GM18517 (cell line): Measurements from ENCODE around the gene ATXN7L1.
A peak's percentile ranks its signal among the peaks of the same experiment; 100 is the strongest.

Experiments
- ATAC-seq: cut with Tn5 transposase; IDR thresholded peaks from one replicate; pipeline ENCODE4 v1.9.1; 2021; ENCODE audit warnings: mild to moderate bottlenecking, moderate library complexity; ENCODE audit not compliant: unreplicated experiment

Gene ATXN7L1

DNA sequence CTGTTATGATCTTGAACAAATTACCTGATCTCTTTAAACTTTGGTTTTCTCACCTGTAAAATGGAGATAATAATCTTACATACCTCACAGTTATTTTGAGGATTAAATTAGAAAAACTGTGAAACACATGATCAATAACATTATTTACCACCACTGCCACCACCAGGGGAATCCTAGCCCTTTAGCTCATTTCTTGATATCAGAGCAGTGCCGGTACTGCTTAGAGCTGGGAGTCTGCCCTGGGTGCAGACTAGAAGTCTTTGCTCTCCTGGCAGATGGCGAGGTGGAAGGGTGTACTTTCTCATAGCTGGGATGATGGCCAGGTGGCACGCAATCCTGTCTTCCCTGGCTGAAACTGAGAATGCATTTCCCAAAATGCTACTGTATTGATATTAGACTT lies 282.4 kb downstream of the ATXN7L1 start:
- no peak for ATAC-seq

DNA sequence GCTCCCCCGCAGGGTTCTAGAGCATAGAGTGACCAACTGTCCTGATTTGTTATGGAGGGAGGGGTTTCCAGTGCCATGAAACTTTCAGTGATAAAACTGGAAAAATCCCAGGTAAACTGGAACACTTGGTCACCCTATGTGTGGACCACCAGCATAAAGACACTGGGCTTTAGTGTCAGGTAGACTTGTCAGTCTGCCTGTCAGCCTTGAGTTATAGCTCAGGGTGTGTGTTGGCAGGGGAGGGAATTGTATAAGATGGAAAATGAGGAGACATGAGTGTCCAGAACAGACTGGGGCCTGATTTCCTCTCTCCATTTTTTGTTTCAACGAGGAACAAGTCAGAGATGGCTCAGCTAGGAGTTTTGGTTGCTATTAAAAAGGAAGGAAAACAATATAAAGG lies 284.9 kb downstream of the ATXN7L1 start:
- no peak for ATAC-seq

DNA sequence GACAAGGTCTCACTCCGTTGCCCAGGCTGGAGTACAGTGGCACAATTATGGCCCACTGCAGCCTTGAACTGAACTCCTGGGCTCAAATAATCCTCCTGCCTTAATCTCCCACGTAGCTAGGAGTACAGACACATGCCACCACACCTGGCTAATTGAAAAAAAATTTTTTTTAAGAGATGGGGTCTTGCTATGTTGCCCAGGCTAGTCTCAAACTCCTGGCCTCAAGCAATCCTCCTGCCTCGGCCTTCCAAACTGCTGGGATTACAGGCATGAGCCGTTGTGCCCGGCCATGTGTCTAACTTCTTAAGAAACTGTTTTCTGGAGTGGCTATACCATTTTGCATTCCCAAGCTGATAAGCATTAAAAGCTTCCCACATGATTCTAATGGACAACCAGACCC lies 285.6 kb downstream of the ATXN7L1 start:
- no peak for ATAC-seq

DNA sequence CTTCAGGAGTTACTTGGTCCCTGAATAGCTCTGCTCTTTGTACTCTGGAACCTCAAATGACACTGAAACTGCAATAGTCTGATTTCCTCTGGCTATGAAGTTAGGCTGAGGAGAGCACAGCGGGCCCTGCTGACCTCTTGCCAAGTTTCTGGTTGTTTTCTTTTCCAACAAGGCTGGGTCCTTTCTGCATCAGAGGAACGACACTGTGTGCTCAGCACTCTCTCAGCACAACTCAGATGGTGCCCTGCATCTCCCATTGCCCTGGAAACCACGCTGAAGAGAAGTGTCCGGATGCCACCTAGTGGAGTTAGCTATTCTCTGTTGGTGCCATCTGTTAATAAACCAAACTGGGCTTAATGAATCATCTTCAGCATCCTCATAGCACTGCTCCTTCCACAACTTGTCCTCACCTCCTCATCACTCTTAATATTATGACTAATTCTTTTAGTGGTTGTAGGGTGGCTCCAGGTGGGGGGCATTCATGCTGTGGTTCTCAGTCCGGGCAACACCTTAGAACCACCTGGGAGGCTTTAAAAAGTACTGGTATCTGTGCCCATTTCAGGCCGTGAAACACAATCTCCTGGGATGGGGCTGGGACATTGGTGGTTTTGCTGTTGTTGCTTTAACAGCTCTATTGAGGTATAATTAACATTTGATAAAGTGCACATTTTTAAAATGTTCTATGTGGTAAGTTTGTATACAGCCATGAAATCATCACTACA lies 286.9 kb downstream of the ATXN7L1 start:
- ATAC-seq, result peak; percentile 89

DNA sequence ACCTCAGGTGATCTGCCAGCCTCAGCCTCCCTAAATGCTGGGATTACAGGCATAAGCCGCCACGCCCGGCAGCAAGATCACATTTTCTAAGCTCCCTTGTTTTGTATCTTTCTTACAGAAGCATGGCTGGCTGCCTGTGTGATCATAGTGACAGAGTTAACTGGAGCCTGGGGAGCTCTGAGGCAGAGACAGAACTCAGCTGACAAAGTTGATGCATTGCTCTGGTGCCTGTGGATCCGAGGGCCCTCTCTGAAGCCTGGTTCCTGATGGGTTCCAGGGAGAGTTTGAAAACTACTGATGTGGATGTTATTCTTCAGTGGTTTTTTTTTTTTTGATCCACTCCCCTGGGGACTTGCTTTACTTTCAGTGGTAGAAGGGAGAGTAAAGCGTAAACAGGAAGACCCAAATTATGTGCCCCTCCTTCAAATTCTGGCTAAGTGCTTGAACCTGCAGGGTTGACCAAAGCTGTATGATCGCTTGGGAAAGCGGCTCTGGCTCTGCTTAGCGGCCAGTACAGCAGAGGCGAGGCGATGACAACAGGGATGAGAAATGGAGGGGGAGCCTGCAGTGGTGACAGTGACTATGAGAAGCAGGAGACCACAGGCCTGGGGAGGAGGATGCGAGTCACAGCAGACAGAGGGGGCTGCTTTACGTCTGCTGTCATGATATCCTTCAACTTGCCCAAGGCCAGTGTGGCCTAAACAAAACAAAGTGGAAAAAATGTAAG lies 288.3 kb downstream of the ATXN7L1 start:
- no peak for ATAC-seq

DNA sequence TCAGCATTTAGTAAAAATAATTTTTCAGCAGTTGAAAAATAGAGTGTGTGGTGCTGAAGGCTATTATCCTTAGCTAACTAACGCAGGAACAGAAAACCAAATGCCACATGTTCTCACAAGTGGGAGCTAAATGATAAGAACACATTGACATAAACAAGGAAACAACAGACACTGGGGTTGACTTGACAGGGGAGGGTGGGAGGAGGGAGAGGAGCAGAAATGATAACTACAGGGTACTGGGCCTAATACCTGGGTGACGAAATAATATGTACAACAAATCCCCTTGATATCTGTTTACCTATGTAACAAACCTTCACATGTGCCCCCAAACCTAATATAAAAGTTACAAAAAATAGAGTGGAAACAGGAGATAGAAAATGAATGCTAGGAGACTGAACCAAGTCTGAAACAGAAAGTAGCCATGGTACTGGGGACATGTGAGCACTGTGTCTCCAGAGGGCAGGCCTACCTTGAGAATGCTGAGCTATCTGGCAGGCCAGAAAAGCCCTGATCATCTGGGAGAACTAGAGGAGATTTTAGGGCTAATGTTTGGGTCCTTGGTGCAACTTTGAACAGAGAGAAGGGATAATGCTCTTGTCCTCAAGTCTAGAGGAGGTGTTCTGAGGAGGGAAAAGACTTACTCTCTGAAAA lies 290.4 kb downstream of the ATXN7L1 start:
- ATAC-seq, result peak; percentile 45

DNA sequence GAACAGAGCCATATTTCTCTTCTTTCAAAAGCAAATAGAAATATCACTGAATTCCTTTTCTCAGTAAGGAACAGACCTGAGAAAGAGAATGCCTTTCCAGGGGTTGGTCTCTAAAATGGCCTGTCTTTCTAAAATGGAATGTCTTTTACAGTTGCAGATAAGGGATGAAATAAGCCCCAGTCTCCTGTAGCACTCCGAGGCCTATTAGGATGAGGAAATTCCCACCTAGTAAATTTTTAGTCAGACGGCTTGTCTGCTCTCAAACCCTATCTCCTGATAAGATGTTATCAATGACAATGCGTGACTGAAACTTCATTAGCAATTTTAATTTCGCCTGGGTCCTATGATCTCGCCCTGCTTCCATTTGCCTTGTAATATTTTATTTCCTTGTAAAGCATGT lies 292.2 kb downstream of the ATXN7L1 start:
- ATAC-seq, result no peak

DNA sequence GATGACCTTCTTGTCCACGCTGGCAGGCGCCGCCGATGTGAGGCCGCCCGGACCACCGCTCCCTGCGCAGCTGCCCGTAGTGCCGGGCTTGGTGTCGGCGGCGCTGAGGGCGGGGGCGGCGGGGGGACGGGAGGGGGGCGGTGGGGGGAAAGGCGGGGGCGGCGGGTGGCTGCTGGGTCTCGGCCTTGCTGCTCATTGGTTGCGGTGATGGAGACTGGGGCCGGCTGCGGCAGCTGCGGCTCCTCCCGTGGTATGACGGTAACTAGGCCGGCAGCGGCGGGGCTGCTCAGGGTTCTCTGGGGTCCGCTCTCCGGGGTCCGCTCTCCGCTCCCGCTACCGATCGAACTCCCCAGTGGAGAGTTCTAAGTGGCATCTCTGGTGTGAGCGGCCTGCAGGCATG lies 293.3 kb downstream of the ATXN7L1 start:
- no peak for ATAC-seq

DNA sequence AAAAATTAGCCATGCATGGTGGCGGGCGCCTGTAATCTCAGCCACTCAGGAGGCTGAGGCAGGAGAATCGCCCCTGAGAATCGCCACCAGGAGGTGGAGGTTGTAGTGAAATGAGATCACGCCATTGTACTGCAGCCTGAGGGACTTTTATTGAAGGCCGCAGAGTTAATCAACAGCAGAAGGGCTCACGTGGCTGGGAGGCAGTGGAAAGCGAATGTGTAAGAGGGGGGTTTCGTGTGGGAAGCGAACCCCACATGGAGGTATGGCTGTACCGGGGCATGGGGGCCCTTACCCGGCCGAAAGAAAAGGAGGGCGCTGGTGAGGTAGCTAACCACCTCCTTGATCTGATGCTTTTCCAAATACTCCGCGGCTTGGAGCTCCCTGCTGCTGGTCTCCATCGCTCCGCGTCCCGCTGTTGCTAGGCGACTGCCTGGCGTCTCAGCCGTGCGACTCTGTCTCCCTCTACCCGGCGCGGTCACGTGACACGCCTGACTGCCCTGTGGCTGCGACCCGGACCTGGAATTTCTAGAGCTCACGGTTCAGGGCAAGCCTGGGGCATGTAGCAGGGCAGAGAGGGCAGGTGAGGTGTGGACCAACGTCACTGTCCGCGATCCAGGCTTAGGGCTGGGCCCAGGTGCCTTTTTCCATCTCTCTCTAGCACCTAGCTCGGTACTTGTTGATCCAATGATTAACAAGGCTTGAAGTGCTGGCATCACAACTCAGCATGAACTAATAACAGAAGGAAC lies 295.2 kb downstream of the ATXN7L1 start, which contains the start of gene EFCAB10:
Gene EFCAB10 (minus strand): TSS at position 428 of the 746 bp plus-strand sequence. CDS start 30 bp downstream, at position 398.
- ATAC-seq, result no peak

DNA sequence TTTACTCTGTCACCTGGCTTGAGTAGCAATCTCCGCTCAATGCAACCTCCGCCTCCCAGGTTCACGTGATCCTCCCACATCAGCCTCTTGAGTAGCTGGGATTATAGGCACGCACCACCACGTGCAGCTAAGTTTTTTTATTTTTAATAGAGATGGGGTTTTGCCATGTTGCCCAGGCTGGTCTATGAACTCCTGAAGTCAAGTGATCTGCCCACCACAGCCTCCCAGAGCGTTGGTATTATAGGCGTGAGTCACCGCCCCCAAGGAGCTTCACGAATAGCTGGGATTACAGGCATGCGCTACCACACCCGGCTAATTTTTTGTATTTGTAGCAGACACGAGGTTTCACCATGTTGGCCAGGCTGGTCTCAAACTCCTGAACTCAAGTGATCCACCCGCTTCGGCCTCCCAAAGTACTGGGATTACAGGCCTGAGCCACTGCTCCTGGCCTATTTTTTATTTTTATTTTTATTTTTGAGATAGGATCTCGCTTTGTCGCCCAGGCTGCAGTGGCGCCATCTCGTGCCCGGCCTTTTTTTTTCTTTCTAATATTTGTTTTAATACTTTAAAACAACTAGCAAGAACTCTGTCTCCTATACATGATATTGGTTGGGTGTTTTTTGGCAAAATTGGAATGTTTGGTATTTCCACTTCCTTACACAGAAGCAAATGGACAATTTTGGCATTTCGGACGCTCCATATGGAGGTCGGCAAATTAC lies 296.2 kb downstream of the ATXN7L1 start:
- no peak for ATAC-seq

DNA sequence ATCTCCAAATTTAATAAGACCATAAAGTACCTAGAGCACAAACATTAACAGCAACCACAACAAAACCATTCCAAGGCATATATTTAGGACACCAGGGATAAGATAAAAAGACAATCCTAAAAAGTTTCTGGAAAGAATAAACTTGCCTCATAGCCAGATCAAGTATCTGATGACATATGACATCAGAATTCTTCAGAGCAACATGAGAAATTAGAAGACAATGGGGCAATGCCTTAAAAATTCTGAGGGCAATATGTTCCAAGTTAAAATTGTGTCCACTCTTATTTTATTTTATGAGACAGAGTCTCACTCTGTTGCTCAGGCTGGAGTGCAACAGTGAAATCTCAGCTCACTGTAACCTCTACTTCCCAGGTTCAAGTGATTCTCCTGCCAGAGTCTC lies 297.9 kb downstream of the ATXN7L1 start:
- no peak for ATAC-seq

DNA sequence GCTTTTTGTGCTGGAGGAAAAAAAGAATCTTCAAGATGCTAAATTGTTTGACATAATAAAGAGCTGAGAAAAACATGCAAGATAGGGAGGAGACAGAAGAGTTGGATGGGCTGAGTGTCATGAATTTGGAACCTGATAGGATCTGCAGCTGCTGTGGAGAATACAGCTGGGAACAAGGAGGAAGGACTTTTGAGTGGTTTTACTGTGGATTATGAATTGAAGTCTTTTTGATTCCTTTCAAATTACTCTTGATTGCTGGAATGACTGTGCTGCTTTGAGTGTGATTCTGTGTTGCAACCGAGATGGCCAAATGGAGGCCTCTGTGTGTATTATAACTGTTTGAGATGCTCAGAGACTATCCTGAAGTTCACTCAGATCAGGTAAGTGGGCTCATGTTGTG lies 299.1 kb downstream of the ATXN7L1 start:
- ATAC-seq, result no peak

DNA sequence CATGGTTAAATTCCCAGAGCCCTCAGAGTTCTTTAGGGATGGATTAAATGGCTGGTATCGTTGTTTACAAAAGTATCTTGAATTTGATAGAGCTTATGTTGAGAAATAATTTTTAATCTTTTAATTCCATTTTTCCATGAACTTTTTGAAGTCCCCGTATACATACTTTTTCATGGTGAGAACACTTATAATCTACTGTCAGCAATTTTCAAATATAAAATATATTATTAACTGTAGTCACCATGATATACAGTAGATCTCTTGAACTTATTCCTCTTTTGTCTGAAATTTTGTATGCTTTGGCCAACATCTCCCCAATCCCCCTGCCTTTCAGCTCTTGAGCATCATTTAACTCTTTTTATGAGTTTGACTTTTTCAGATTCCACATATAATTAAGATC lies 304.5 kb downstream of the ATXN7L1 start:
- ATAC-seq, result no peak

DNA sequence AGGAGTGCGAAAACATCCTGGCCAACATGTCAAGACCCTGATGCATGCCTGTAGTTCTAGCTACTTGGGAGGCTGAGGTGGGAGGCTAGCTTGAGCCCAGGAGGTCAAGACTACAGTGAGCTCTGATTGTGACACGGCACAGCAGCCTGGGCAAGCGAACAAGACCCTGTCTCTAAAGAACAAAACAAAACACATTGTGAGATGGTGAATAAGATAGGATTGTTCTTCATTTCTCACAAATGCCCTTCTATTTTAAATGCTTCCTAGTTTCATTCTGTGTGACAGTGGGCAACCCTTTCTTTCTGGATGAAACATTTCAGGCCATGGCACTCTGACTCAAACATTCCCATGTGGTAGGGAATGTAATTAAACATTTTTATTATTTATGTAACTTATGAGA lies 308.6 kb downstream of the ATXN7L1 start:
- ATAC-seq, result no peak

DNA sequence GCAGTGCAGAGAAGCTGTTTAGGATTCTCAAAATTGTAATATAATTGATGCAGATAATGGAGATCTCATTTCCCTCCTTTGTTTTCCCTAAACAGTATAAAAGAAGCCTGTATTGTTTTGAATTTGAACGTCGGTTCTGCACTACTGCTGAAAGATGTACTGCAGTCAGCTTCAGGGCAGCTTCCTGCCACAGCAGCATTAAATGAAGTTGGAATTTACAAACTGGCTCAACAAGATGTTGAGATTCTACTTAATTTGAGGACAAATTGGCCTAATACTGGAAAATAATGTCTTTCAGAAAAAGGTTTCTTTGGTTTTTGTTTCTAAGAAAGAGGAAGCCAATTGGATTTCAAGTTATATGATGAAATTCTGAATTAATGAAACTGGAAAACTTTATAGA lies 309.4 kb downstream of the ATXN7L1 start:
- ATAC-seq, result no peak

DNA sequence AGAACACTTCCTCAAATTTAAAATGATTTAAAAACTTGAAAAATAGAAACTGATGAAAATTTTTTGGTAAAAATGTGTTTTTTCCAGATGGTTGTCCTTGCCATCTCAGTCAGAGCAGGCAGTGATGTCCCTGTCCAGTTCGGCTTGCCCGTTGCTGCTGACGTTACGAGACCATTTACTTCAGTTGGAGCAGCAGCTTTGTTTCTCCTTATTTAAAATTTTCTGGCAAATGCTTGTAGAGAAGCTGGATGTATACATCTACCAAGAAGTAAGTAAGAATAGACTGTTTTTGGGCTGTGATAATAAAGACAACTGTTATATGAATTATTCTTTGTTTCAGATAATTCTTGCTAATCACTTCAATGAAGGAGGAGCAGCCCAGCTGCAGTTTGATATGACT lies 311.2 kb downstream of the ATXN7L1 start:
- no peak for ATAC-seq

DNA sequence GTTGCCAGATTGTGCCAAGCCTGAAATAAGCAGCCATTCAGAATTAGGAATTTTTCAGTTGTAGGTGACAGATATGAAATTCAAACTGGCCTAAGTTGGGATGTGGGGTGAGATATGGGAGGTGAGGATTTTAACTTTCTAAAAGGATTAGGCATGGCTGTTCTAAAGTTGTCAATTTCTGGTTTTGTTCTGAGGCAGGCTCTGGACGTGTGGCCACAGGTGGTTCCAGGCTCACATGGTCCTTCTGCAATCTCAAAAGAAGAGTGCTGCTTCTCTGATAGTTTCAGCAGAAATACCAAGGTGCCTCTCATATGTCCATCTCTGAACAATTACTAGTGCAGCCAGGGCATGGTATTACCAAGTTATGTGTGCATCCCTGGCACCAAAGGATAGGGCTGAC lies 316.5 kb downstream of the ATXN7L1 start:
- no peak for ATAC-seq
